Hepatocyte (in vitro differentiated cells): ENCODE measurements around the gene ZSCAN21.

Experiments used
- EZH2 ChIP-seq: fragments of 200-600 bp; sonication (generic); IDR thresholded peaks from 2 replicates; pipeline ENCODE4 v1.6.1; 2016; ENCODE audit warnings: antibody characterized with exemption, mild to moderate bottlenecking, borderline replicate concordance
- EZH2phosphoT487 ChIP-seq: fragments of 200-600 bp; sonication (generic); IDR thresholded peaks from one replicate; pipeline ENCODE4 v1.6.1; 2018; ENCODE audit warnings: antibody characterized with exemption, mild to moderate bottlenecking, low read depth, moderate library complexity; ENCODE audit not compliant: unreplicated experiment, severe bottlenecking
- TF ChIP-seq, protein P1 (sequence below): fragments of 200-600 bp; sonication (generic); IDR thresholded peaks from 2 replicates; pipeline ENCODE4 v1.5.1; 2016; ENCODE audit warnings: antibody characterized with exemption, mild to moderate bottlenecking; ENCODE audit not compliant: poor library complexity

DNA sequence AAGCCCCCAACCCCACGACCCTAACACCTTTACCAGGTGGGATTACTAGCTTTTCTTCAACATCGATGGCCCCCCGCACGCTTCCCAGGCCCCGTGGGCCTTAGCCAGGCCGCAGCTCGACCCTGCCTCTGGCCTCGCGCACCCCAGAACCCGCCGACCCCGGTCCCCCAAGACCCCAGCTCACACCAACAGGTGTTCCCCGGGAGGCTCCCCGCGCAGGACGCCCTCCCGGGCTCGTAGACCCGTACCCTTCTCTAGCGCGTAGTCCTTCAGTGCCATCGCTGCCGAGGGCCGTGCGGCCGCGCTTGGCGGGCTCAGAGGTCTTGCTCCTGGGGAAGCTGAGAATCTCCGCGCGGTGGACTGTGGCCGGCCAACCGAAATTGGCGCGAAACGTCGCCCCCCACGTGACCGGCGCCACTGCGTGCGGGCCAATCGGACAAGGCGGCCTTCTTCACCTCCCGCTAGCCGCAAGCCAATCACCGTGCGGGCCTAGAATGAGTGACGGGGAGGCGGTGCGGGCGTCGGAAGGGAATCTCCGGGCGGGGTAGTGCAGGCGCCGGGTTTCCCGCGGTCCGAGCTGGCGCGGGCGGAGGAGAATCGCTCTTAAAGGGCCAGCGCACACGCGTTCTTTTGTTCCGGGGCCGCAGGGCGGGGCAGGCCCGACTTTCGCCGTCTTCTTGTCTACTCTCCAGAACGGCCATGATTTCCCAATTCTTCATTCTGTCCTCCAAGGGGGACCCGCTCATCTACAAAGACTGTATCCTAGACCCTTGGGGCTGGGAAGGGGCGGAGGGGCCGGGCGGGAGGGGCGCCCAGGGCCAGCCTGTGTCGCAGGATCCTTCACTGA is 51.7 kb downstream of the ZSCAN21 start, which contains the start of the genes AP4M1 and MCM7:
- TF ChIP-seq, protein P1, sequence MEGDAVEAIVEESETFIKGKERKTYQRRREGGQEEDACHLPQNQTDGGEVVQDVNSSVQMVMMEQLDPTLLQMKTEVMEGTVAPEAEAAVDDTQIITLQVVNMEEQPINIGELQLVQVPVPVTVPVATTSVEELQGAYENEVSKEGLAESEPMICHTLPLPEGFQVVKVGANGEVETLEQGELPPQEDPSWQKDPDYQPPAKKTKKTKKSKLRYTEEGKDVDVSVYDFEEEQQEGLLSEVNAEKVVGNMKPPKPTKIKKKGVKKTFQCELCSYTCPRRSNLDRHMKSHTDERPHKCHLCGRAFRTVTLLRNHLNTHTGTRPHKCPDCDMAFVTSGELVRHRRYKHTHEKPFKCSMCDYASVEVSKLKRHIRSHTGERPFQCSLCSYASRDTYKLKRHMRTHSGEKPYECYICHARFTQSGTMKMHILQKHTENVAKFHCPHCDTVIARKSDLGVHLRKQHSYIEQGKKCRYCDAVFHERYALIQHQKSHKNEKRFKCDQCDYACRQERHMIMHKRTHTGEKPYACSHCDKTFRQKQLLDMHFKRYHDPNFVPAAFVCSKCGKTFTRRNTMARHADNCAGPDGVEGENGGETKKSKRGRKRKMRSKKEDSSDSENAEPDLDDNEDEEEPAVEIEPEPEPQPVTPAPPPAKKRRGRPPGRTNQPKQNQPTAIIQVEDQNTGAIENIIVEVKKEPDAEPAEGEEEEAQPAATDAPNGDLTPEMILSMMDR, result no peak
- TF ChIP-seq EZH2phosphoT487, result no peak
- no peak for TF ChIP-seq EZH2
